Osteocyte (in vitro differentiated cells): ENCODE results near the gene C11orf24. TPM values are rescaled to one million over a fixed set of nuclear protein-coding genes. Genes with fewer than 3 reads are reported as not detected.

Source experiments
- DNase-seq: peaks from one replicate; pipeline ENCODE4 v3.0.0; 2021; ENCODE audit warnings: mixed read lengths; ENCODE audit not compliant: unreplicated experiment; ENCODE audit errors: extremely low spot score
- H3K27ac Mint-ChIP-seq: one replicate; pipeline ENCODE4 v1.8.0; 2021; ENCODE audit warnings: mild to moderate bottlenecking, mixed read lengths; ENCODE audit not compliant: unreplicated experiment
- H3K27me3 Mint-ChIP-seq: one replicate; pipeline ENCODE4 v1.8.0; 2021; ENCODE audit warnings: mixed read lengths; ENCODE audit not compliant: unreplicated experiment
- H3K36me3 Mint-ChIP-seq: one replicate; pipeline ENCODE4 v1.8.0; 2021; ENCODE audit warnings: mixed read lengths; ENCODE audit not compliant: unreplicated experiment
- H3K4me1 Mint-ChIP-seq: one replicate; pipeline ENCODE4 v1.8.0; 2021; ENCODE audit warnings: mixed read lengths; ENCODE audit not compliant: unreplicated experiment
- H3K4me3 Mint-ChIP-seq: one replicate; pipeline ENCODE4 v1.8.0; 2021; ENCODE audit warnings: mild to moderate bottlenecking, moderate library complexity, mixed read lengths; ENCODE audit not compliant: unreplicated experiment
- H3K9me3 Mint-ChIP-seq: one replicate; pipeline ENCODE4 v1.8.0; 2021; ENCODE audit warnings: mixed read lengths; ENCODE audit not compliant: unreplicated experiment
- CTCF ChIP-seq: fragments of 200-600 bp; sonication (generic); IDR thresholded peaks from 2 replicates; pipeline ENCODE4 v1.5.0; 2021; ENCODE audit warnings: antibody characterized with exemption, mild to moderate bottlenecking, moderate library complexity
- total RNA-seq: library from RNA; stranded (reverse); gene quantifications from 2 replicates; pipeline ENCODE4 v1.2.1, GENCODE V29; 2021

The C11orf24 gene
- total RNA-seq, 1 donor from 2014 or later: 80.9 TPM

- Mint-ChIP-seq H3K4me1 (peaks cover 41% of the 10 kb centered on the region), H3K9me3 (no peaks in the 10 kb centered on the region), H3K27ac (peak overlapping the region; percentile 54), H3K4me3 (no peak overlapping the region), H3K36me3 (no peaks in the 10 kb centered on the region), H3K27me3 (no peaks in the 10 kb centered on the region)
- TF ChIP-seq CTCF: no peak
- no peak for DNase-seq
Measured at GRCh38 chr11:68309621-68310185, 37.9 kb upstream of the C11orf24 start.

GRCh38 chr11:68308068-68308467 is 36.3 kb upstream of the C11orf24 start:
- H3K27me3 Mint-ChIP-seq: no peaks in the 10 kb centered on the region
- no peaks in the 10 kb centered on the region for H3K9me3 Mint-ChIP-seq
- H3K4me3 Mint-ChIP-seq: no peak overlapping the region
- no peak overlapping the region for H3K27ac Mint-ChIP-seq
- no peak for DNase-seq
- no peaks in the 10 kb centered on the region for H3K36me3 Mint-ChIP-seq
- TF ChIP-seq CTCF: no peak
- H3K4me1 Mint-ChIP-seq: peaks cover 29% of the 10 kb centered on the region

- TF ChIP-seq CTCF: no peak
- Mint-ChIP-seq H3K9me3 (no peaks in the 10 kb centered on the region), H3K27me3 (no peaks in the 10 kb centered on the region), H3K36me3 (no peaks in the 10 kb centered on the region), H3K27ac (peak overlapping the region; percentile 52), H3K4me1 (peaks cover 35% of the 10 kb centered on the region), H3K4me3 (no peak overlapping the region)
- no peak for DNase-seq
Measured at GRCh38 chr11:68306636-68307035, 34.9 kb upstream of the C11orf24 start.

GRCh38 chr11:68303982-68304780 is 32.4 kb upstream of the C11orf24 start:
- no peak overlapping the region for H3K27ac Mint-ChIP-seq
- no peaks in the 10 kb centered on the region for H3K36me3 Mint-ChIP-seq
- DNase-seq: no peak
- no peaks in the 10 kb centered on the region for H3K9me3 Mint-ChIP-seq
- no peak overlapping the region for H3K4me3 Mint-ChIP-seq
- no peak for TF ChIP-seq CTCF
- no peaks in the 10 kb centered on the region for H3K27me3 Mint-ChIP-seq
- H3K4me1 Mint-ChIP-seq: peaks cover 22% of the 10 kb centered on the region

GRCh38 chr11:68303083-68303482 is 31.3 kb upstream of the C11orf24 start:
- Mint-ChIP-seq H3K4me1 (peaks cover 33% of the 10 kb centered on the region), H3K4me3 (no peak overlapping the region), H3K36me3 (no peaks in the 10 kb centered on the region), H3K27me3 (no peaks in the 10 kb centered on the region), H3K27ac (no peak overlapping the region), H3K9me3 (no peaks in the 10 kb centered on the region)
- no peak for DNase-seq
- TF ChIP-seq CTCF: no peak
